ENCODE data around the gene IGF1R.
A peak's percentile ranks its signal among the peaks of the same experiment; 100 is the strongest.

Gene IGF1R

DNA sequence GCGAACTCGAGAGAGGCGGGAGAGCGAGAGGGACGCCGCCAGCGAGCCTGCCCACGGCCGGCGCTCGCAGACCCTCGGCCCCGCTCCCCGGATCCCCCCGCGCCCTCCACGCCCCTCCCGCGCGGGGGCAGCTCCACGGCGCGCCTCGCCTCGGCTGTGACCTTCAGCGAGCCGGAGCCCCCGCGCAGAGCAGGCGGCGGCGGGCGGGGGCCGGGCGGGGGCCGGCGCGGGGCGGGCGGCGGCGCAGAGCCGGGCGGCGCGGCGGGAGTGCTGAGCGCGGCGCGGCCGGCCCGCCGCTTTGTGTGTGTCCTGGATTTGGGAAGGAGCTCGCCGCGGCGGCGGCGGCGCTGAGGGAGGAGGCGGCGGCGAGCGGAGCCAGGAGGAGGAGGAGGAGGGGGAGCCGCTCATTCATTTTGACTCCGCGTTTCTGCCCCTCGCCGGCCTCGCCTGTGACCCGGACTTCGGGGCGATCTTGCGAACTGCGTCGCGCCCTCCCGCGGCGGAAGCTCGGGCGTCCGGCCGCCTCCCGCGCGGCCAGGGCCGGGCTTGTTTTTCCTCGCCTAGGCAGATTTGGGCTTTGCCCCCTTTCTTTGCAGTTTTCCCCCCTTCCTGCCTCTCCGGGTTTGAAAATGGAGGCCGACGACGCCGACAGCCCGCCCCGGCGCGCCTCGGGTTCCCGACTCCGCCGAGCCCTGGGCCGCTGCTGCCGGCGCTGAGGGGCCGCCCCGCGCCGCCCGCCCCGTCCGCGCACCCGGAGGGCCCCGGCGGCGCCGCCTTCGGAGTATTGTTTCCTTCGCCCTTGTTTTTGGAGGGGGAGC is 524 bp downstream of the IGF1R start:
- peak; percentile 64 for DNase-seq

DNA sequence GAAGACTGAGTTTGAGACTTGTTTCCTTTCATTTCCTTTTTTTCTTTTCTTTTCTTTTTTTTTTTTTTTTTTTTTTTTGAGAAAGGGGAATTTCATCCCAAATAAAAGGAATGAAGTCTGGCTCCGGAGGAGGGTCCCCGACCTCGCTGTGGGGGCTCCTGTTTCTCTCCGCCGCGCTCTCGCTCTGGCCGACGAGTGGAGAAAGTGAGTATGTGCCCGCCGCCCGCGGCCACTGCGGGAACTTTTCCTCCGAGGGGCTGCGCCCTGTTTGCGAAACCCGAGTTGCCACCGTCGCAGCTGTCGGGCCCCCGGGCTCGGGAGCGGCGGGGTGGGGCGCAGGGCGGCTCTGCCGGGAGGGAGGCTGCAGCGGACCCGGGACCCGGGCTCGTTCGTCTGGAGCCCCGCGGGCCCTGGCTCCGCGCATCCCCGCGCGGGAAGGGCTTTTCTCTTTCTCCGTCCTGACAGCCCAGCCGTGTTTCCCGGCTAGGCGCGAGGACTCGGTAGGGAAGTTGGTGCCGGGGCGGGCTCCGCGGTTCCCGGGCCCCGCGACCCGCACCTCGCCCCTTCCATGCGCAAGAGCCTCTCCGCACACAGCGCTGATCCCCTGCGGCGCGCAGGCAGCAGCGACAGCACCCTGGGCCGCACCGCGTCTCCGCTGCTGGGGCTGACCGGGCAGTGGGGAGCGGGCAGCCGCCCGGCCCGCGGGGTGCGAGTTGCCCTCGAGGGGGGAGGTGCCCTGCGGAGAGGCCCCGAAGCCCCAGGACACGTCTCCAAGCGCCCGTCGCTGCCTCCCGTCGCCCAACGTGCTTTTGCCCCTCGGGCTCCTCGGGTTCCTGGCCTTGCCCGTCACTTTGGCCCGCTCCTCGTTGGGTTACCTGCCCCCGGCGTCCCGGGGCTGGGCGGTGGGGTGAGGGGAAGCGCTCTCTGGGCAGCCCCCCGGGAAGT is 1.4 kb downstream of the IGF1R start:
- no peak for DNase-seq

DNA sequence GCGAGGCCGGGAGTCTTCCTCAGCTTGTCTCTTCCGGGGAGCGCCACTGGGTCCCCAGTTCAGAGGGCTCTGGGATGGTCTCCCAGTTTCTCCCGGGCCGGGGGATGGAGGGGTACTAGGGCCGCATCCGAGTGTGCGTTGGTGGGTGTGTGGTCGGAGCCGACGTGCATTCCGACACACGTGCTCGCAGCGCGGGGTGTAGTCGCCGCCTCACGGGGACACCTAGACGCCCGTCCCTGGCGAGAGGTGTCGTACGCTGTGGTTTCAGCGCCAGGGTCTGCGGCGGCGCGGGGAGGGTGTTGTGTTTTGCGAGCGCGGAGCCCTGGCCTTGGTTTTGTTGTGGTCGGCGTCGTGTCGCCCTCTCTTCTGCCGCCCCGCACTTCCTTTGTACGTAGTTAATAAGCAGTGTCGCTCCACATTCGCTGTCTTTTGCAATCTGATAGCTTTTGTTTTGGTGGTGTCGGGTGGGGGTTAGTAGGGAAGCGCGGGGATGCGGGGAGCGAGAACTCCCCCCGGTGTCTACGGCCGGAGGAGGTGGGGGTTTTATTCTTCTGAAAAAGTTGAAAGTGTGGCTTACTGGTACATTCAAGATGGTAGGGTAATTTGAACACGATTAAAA is 2.2 kb downstream of the IGF1R start:
- peak; percentile 48 for DNase-seq

DNA sequence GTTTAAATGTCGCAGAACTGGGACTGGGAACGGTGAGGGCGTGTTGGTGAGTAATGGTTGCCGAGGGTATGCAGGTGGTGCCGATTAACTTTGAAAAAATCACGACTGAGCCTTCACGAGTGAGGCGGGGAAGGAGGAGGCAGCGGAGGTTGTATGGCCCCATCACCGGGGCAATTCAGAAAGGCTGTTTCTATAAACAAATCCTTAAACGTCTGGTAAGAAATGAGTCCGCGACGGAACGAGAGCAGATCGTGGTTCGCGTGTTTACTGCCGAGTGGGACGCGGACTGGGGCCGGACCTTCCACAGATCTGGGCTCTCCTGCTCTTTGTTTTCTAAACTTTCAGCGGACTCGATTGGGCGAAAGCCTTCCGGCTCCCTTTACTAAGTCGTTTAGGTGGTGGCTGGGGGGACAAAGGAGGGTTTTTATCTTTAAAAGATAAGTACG is 2.7 kb downstream of the IGF1R start:
- DNase-seq = no peak

DNA sequence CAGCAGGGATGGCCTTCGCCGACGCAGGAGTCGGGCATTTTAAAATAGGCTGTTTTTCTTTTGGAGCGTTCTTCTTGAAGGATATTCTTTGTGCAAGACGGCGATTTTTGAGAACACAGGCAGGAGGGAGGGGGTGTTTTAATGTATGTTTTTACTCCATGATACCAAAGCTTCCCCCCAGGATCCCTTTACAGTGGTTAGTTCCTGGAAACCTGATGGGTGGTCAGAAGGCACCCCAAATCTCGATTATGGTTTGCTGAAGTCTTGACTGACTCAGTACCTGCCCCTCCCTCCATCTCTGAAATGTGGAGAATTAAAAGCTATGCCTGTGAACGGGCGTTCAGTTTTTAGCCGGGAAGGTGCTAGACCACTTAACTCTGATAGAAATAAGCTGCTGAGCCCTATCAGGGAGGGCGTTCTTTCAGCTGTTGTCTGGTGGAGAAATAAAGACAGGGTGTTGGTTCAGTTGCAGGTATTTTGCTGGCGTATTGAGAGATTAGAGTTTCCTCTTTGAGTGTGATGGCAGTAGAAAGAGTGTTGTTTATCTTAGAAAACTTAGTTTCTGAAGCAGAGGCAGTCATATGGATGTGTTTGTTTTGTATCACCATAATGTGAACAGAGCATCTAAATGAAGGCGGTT is 3.4 kb downstream of the IGF1R start:
- peak; percentile 34 for DNase-seq

DNA sequence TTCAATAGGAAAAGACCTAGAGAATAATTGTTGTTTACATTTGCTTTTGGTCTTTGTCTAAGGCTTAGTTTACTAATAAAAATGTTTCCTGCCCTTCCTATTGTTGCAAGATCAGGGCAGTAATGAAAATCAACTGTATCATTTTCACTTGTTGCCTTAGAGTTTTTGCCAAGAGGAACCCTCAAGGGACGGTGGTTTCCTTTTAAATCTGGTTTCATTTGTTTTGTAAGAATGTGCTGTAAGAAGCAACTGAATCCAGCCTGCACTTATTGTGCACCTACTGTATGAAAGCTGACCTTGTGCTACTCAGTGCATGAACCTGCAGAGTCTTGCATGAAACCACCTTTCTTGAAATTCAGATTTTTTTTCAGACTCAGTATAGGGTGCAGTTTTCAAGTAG is 5.3 kb downstream of the IGF1R start:
- no peak for DNase-seq

DNA sequence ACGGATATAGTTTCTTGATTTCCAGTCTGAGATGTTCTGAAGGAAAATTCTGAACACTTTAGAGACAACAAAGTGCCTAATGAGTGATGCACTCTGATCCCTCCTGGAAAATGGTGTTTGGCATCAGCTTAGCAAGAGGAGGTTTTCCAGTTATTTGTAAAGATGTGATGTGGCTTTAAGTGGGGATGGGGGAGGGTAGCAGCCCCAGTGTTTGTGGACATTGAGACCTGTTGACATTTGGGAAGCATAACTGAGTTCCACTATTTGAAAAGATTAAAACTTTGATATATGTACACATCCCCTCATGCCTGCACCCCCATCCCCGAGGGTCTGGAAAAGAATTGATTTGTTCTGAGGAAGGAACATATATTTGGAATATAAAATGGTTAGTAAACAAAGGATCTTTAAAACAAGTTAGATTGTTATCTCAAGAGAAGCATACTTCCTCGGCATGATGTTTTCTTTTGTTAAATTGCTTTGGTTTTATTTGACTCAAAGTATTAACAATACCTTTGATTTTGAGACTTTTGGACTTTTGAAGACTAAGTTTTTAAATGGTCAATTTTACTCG is 6.5 kb downstream of the IGF1R start:
- no peak for DNase-seq

DNA sequence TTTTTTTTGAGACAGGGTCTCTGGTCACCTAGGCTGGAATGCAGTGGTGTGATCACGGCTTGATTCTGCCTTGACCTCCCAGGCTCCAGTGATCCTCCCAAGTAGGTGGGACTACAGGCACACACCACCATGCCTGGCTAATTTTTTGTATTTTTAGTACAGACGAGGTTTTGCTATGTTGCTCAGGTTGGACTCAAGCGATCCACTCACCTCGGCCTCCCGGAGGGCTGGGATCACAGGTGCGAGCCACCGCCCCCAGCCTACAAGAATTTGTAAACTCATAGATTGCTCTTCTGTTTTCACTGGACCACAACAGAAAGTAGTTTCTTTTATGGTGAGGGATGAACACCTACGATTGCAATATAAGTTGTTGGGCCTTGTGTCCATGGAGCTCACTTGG is 7.4 kb downstream of the IGF1R start:
- DNase-seq = no peak

DNA sequence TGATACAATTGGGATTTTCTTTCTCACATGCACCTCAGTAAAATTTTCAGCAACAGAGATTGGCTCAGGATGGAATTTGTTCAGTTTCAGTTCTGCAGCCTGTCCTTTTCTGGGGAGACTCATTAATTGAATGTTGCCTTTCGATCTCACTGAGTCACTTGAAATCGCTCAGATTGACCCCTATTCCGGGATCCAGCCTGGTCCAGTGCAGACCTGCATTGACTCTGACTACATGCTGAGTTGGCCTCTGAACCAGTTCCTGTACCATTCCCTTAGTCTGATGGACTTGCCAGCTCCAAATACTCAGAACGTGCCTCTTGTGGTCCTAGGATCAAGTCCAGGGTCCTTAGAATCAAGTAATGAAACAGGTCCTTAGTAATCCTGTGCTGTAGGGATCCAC is 9.4 kb downstream of the IGF1R start:
- no peak for DNase-seq

DNA sequence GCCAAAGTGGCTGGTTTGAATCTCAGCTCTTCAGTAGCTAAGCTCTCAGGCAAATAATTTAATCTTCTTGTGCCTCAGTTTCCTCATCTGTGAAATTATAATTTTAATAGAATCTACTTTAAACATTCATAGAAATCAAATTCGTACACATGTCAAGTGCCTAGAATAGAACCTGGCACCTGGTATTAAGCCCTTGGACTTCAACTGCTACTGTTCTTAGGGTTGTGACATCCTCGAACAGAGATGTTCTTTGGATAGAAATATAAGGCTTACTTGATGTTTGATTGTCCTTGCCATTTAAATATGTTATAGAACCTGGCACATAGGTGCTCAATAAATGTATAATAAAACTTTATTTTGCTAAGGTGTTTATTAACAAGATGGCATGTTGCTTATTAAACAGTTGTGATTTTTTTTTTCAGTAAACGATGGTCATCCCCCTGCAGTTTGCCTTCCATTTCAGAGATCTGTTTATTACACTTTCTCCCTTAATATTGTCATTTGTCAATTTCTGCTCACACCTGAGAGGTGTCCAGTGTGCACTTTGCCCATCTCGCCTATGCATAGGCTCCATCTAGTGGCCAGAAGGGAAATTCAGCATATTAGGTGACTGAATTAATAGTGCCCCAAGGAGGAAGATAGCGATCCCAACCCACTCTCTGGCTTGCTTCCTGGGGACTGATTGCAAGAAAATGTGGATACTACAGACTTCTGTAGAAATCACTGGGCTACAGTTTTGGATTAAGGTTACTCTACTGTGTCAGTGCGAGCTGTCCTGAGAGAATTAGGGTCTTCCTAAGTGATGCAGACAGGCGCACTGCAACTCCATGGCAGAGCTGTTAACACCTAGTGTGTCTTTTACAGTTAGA is 10.7 kb downstream of the IGF1R start:
- peak; percentile 36 for DNase-seq

DNA sequence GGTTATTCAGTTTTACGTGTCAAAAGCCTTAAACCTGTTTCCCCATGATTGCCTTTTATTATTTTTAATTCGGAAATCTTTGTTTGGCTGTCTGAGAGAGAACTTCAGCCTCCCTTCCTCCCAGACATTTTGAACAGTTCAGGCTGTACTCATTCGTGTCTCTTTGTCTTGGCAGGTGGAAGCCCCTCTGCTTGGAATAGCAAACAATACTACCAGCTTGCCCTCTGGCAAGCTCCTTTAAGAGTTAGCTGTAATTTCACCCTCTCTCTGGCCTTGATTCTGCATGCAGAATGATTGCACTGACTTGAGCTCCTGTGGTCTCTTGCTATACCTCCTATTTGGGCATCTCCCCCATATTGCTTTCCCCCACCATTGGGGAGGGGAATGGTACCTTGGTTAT is 11.7 kb downstream of the IGF1R start:
- no peak for DNase-seq

DNA sequence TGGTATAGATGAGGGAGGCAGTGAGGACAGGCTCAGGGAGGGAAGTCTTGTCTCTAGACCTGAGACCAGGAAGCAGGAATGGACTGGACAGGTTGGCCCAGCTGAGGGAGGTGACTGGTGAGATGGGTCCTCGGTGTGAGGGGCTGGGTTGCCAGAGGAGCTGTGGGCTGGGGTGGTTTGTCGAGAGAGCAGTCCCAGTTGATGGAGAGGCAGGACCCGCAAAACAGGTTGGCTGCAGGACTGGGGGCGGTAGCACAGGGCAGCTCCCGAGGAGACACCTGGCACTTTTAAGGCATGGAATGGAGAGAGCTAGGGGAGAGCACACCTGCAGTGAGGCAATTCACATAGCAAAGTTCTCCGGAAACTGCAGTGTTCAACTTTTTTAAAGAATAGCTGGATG is 14.7 kb downstream of the IGF1R start:
- DNase-seq = no peak

DNA sequence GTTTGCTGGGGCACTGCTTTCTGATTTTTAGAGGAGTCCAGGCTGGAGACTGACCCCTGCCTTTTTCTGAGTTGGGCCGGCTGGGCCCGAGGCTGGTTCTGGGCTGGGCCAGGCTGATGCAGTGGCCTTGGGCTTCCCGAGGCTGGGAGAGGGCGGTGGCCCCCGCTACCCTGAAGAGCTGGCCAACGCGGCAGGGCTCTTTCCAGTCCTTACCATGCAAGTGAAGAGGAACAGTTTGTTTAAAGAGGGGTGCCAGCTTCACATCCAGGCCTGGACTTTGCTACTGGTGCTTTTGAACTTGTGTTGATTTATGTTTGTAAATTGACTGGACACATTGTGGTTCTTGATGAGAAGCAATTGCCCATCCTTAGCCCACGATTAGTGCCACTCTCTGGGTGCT is 15.3 kb downstream of the IGF1R start:
- no peak for DNase-seq

DNA sequence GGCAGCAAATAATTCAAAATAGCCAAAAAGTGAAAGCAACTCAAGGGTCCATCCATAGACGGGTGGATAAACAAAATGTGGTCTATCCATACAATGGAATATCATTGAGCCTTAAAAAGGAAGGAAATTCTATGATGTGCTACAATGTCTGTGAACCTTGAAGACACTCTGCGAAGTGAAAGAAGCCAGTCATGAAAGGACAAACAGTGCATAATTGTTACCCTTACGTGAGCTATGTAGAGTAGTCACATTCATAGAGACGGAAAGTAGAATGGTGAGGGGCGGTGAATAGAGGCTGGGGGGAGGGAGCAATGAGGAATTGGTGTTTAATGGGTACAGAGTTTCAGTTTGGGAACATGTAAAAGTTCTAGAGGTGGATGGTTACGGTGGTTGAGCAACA is 18.1 kb downstream of the IGF1R start:
- DNase-seq = no peak

DNA sequence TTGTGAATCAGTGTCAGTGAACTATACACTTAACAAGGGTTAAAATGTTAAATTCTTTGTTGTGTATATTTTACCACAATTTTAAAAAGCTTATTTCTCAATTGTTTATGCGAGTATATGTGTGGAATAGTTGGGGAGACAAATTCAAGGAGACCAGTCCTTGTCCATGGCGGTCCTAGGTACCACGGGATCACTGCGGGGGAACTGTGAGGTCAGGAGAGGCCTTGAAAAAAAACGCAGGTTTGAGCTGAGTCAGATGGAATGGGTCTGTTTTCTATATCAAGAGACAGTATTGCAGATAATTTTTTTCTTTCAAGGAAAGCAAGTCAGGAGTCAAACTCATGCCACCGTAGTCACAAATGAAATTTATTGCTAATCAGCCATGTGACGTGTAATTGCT is 18.5 kb downstream of the IGF1R start:
- no peak for DNase-seq

DNA sequence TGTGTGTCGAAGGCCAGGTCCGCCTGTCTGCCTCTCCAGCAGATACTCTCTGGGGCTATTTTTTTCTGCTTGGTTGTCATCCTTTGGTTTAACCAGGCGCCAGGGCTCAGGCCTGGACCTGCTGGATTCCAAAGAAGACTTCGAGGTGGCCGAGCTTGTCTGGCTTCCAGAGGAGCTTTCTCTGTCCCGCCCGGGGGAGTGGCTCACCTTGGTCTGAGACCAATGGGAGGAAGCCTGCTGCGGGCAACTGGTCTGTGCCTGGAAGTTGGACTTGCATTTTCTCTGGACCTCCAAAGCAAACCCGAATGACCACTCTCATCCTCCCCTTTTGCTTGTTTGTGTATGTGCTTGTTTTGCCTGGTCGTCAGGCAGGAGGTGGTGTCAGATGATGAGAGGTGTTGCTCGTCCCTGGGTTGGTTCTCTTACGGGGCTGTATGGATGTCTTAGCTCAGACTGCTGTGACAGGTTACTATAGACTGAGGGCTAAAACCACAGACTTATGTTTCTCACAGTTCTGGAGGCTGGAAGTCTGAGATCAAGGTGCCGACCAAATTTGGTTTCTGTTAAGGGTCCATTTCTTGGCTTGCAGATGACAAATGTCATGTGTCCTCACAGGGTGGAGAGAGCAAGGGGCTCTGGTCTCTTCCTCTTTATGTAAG is 19.3 kb downstream of the IGF1R start:
- DNase-seq = no peak

DNA sequence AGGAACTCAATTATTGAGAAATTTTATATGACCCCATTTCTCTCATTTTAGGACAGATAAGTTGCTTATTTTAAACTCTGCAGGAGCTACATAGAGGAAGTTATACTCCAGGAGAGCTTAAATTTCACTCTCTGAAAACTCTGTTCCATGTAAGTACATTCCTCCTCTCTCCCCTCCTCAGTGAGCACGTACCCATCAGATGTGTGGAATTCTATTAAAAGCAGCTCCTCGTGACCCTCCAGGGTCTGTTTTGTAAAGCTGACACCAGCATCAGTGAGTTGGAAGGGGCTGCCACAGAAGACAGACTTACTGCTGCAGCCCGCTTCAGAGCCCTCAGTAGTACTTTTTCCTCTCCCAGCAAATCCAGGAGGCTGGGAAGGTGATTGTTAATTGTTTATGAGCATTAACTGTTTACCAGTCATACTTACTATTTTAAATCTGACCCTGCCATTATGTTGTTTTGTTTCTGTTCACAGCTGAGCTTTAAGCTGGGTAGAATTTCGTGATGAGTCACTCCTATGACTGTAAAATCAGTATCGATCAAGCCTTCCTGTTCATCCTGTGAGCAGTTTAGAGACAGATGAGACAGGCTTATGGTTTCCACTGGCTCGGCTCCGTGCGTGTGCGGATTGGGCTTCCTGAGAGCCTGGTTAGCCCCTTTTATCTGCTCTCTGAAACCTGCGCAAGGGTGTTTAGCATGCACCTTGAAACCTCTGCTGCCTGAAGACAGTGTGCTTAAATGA is 20.4 kb downstream of the IGF1R start:
- DNase-seq = peak; percentile 62

DNA sequence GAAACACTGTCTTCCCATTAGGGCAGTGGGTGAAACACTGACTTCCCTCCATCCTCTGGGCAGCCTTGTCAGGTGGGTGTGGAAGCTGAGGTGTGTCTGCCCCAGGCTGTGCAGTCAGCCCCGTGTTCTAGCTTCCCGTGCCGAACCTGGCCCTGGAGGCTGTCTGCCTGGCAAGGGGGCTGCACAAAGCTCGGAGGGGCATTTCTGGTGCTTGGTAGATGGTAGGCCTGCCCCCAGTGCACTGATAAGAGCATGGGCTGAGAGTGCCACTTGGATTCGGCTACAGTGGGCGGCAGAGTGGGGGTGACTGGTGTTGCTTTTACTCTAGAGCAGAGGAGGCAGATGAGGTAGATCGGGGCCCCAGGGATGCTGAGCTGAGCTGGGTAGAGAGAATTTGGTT is 21.3 kb downstream of the IGF1R start:
- DNase-seq = no peak

DNA sequence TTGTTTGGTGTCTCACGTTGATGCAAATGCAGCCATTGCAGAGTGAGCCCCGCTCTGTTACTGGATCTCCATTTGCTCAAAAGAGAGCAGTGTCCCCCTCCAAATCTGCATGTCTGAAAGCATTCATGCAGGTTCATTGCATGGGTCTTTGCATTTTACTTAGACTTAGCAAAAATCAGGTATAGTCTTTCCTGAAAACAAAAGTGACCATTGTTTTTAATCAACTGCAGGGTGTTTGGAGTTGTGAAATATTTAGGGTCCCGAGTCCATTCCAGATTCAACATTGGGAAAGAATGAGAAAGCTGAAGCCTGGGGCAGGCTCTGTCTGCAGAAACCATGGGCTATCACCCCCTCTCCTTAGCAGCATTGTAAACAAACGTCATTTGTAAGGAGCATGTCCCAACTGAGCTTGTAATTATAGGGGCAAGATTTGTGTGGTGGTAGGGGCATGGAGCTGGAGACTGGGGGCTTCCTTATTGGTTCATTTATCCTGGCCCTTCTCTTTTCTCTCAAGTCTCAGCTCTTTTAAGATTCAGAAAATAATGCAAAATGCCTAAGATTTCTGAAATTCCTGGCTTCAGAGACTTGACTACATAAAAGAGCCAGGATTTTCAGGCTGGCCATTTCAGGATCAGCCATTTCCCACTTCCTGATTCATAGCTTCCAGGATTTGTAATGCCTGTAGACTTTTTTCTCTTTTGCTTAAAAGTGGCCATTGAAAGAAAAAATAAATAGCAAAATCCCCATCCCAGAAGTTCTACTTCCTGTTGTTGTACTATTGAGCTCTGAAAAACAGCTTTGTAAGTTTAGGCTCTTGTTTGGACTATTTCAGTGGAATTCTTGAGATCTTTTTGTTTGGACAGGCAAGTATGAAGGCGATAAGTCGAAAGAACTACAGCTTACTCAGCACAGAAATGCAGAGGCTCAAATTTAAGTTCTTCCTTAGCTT is 23.0 kb downstream of the IGF1R start:
- DNase-seq = peak; percentile 74
